ENCODE data around the gene EVA1A. TPM values are rescaled to one million over a fixed set of nuclear protein-coding genes. Genes with fewer than 3 reads are reported as not detected.

Gene EVA1A
- total RNA-seq, 1 donor from 2014 or later = not detected

GRCh38 chr2:75555701-75556100 lies 5.0 kb downstream of the EVA1A start:
- Mint-ChIP-seq H3K4me1 (ENCODE audit: low read depth) (peaks cover 7% of the 10 kb centered on the region), H3K27me3 (ENCODE audit: insufficient read depth) (peaks cover 28% of the 10 kb centered on the region), H3K9me3 (no peaks in the 10 kb centered on the region), H3K27ac (no peak overlapping the region), H3K36me3 (ENCODE audit: low read depth) (no peaks in the 10 kb centered on the region), H3K4me3 (no peak overlapping the region)
- no peak for DNase-seq (ENCODE audit: low spot score)
- intact Hi-C loops (cut with micrococcal nuclease) = no loop called here

GRCh38 chr2:75553935-75554531 lies 6.7 kb downstream of the EVA1A start:
- peaks cover 16% of the 10 kb centered on the region for H3K27me3 Mint-ChIP-seq (ENCODE audit: insufficient read depth)
- no peak overlapping the region for H3K4me3 Mint-ChIP-seq
- no peaks in the 10 kb centered on the region for H3K9me3 Mint-ChIP-seq
- no peak for DNase-seq (ENCODE audit: low spot score)
- no peaks in the 10 kb centered on the region for H3K36me3 Mint-ChIP-seq (ENCODE audit: low read depth)
- intact Hi-C loops (cut with micrococcal nuclease) = no loop called here
- no peak overlapping the region for H3K27ac Mint-ChIP-seq
- no peaks in the 10 kb centered on the region for H3K4me1 Mint-ChIP-seq (ENCODE audit: low read depth)

GRCh38 chr2:75552222-75552621 lies 8.5 kb downstream of the EVA1A start:
- Mint-ChIP-seq H3K4me3 (no peak overlapping the region), H3K36me3 (ENCODE audit: low read depth) (no peaks in the 10 kb centered on the region)

GRCh38 chr2:75551434-75551833 lies 9.3 kb downstream of the EVA1A start:
- Mint-ChIP-seq H3K27ac (no peak overlapping the region), H3K9me3 (no peaks in the 10 kb centered on the region), H3K4me1 (ENCODE audit: low read depth) (no peaks in the 10 kb centered on the region), H3K36me3 (ENCODE audit: low read depth) (no peaks in the 10 kb centered on the region), H3K27me3 (ENCODE audit: insufficient read depth) (peaks cover 13% of the 10 kb centered on the region), H3K4me3 (no peak overlapping the region)
- intact Hi-C loops (cut with micrococcal nuclease) = no loop called here
- DNase-seq (ENCODE audit: low spot score) = no peak

More at GRCh38 chr2:75552222-75552621, 8.5 kb downstream of the EVA1A start:
- Mint-ChIP-seq H3K27me3 (ENCODE audit: insufficient read depth) (peaks cover 13% of the 10 kb centered on the region), H3K27ac (no peak overlapping the region), H3K4me1 (ENCODE audit: low read depth) (no peaks in the 10 kb centered on the region), H3K9me3 (no peaks in the 10 kb centered on the region)
- DNase-seq (ENCODE audit: low spot score) = no peak
- intact Hi-C loops (cut with micrococcal nuclease) = no loop called here

GRCh38 chr2:75549401-75550253 lies 11.1 kb downstream of the EVA1A start:
- DNase-seq (ENCODE audit: low spot score) = no peak
- Mint-ChIP-seq H3K27ac (no peak overlapping the region), H3K9me3 (no peaks in the 10 kb centered on the region), H3K27me3 (ENCODE audit: insufficient read depth) (peaks cover 7% of the 10 kb centered on the region), H3K4me1 (ENCODE audit: low read depth) (no peaks in the 10 kb centered on the region), H3K4me3 (no peak overlapping the region), H3K36me3 (ENCODE audit: low read depth) (no peaks in the 10 kb centered on the region)
- intact Hi-C loops (cut with micrococcal nuclease) = no loop called here

DNA sequence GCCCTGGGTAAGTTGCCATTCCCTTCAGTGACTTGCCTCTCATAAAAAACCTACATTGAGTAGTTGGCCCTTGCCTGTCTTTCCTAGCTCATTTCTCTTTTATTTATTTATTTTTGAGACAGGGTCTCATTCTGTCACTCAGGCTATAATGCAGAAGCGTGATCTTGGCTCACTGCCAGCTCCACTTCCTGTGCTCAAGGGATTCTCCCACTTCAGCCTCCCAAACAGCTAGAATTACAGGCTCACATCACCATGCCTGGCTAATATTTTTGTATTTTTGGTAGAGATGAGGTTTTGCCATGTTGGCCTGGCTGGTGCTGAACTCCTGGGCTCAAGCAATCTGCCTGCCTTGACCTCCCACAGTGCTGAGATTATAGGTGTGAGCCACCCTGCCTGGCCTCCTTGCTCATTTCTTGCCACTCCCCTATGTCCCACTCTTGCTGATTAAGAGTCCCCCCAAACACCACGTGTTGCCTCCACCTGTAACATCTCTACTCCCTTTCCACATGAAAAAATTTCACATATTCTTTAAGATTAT lies 12.6 kb downstream of the EVA1A start:
- intact Hi-C loops (cut with micrococcal nuclease) = no loop called here
- Mint-ChIP-seq H3K36me3 (ENCODE audit: low read depth) (no peaks in the 10 kb centered on the region), H3K9me3 (no peaks in the 10 kb centered on the region)

DNA sequence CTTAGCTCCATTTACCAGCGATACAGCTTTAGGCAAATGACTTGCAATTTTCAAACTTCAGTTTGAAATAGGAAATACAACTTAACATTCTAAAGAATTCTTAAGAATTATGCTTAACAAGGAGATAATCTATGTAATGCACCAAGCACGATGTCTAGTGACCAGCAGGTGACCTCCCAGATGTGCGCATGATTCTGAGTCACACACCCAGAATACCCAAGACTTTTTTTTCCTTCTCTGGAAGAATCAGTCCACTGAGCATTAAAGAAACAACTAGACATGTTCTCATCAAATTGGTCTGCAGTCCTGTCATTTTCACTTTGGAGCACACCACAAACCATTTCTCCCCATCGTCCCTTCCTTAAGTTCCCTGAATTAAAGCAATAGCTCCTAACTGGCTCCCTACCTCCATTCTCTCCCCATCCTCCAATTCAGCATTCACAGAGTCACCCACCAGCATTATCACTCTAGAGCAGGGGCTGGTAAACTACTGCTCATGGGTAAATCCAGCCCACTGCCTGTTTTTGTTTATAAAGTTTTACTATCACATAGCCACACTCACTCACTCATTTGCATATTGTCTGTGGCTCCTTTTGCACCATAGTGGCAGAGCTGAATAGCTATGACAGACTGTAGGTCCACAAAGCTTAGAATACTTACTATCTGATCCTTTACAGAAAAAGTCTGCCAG lies 13.2 kb downstream of the EVA1A start:
- DNase-seq (ENCODE audit: low spot score) = no peak
- intact Hi-C loops (cut with micrococcal nuclease) = no loop called here
- Mint-ChIP-seq H3K4me1 (ENCODE audit: low read depth) (no peaks in the 10 kb centered on the region), H3K9me3 (no peaks in the 10 kb centered on the region), H3K27me3 (ENCODE audit: insufficient read depth) (peaks cover 4% of the 10 kb centered on the region), H3K27ac (no peak overlapping the region), H3K4me3 (no peak overlapping the region), H3K36me3 (ENCODE audit: low read depth) (no peaks in the 10 kb centered on the region)

More for the DNA sequence above, 12.6 kb downstream of the EVA1A start:
- Mint-ChIP-seq H3K27me3 (ENCODE audit: insufficient read depth) (peaks cover 4% of the 10 kb centered on the region), H3K4me1 (ENCODE audit: low read depth) (no peaks in the 10 kb centered on the region), H3K27ac (no peak overlapping the region), H3K4me3 (no peak overlapping the region)
- no peak for DNase-seq (ENCODE audit: low spot score)

GRCh38 chr2:75545922-75546321 lies 14.8 kb downstream of the EVA1A start:
- Mint-ChIP-seq H3K27me3 (ENCODE audit: insufficient read depth) (peaks cover 4% of the 10 kb centered on the region), H3K27ac (no peak overlapping the region), H3K36me3 (ENCODE audit: low read depth) (no peaks in the 10 kb centered on the region), H3K4me1 (ENCODE audit: low read depth) (no peaks in the 10 kb centered on the region), H3K4me3 (no peak overlapping the region), H3K9me3 (no peaks in the 10 kb centered on the region)
- no peak for DNase-seq (ENCODE audit: low spot score)
- intact Hi-C loops (cut with micrococcal nuclease) = no loop called here

GRCh38 chr2:75545387-75545786 lies 15.4 kb downstream of the EVA1A start:
- Mint-ChIP-seq H3K4me1 (ENCODE audit: low read depth) (no peaks in the 10 kb centered on the region), H3K27me3 (ENCODE audit: insufficient read depth) (peaks cover 4% of the 10 kb centered on the region), H3K9me3 (no peaks in the 10 kb centered on the region), H3K36me3 (ENCODE audit: low read depth) (no peaks in the 10 kb centered on the region), H3K4me3 (no peak overlapping the region), H3K27ac (no peak overlapping the region)
- DNase-seq (ENCODE audit: low spot score) = no peak
- intact Hi-C loops (cut with micrococcal nuclease) = no loop called here

DNA sequence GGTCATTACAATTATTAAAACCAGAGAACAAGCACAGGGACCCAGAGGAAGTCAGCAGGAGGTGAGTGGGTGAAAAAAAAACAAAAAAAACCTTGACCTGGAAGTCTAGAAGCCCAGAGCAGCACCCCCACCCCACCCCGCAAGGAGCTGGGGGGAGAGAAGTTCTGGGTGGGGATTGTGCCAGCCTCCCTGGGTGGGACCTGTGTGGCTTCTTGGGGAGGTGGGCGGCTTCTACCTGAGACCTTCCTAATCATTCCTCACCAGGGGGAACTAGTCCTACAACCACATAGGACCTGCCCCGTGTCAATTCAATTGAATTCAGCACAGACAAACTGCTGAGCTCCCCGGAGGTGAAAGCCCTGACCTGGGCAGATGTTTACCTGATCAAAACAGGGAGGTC lies 17.3 kb downstream of the EVA1A start:
- no peaks in the 10 kb centered on the region for H3K9me3 Mint-ChIP-seq
- no peak for DNase-seq (ENCODE audit: low spot score)
- no peaks in the 10 kb centered on the region for H3K36me3 Mint-ChIP-seq (ENCODE audit: low read depth)
- H3K27me3 Mint-ChIP-seq (ENCODE audit: insufficient read depth) = peaks cover 4% of the 10 kb centered on the region
- H3K4me1 Mint-ChIP-seq (ENCODE audit: low read depth) = no peaks in the 10 kb centered on the region
- no peak overlapping the region for H3K27ac Mint-ChIP-seq
- intact Hi-C loops (cut with micrococcal nuclease) = no loop called here
- H3K4me3 Mint-ChIP-seq = no peak overlapping the region

DNA sequence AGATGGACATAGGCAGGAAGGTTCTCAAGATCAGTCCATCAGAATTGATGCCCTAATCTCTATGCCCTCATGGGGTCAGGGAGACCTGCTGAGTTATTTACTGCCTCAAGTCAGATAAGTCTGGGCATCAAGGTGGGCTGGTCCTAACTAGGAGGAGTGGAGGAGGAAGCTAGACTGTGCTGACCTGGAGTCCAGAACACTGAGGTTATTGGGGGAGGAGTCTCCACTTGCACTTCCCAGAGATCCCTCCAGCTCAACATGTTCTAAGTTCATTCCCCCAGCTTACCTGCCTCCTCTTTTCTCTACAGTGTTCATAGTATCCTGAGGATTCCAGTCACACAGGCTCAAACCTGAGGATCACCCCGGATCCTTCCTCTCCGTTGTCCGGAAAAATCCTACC lies 19.3 kb downstream of the EVA1A start:
- H3K27ac Mint-ChIP-seq = no peak overlapping the region

GRCh38 chr2:75540994-75541393 lies 19.7 kb downstream of the EVA1A start:
- no peaks in the 10 kb centered on the region for H3K36me3 Mint-ChIP-seq (ENCODE audit: low read depth)
- H3K4me1 Mint-ChIP-seq (ENCODE audit: low read depth) = no peaks in the 10 kb centered on the region
- H3K4me3 Mint-ChIP-seq = no peak overlapping the region
- H3K27ac Mint-ChIP-seq = no peak overlapping the region
- peaks cover 4% of the 10 kb centered on the region for H3K27me3 Mint-ChIP-seq (ENCODE audit: insufficient read depth)
- H3K9me3 Mint-ChIP-seq = no peaks in the 10 kb centered on the region
- DNase-seq (ENCODE audit: low spot score) = no peak
- intact Hi-C loops (cut with micrococcal nuclease) = no loop called here

More for the DNA sequence above, 19.3 kb downstream of the EVA1A start:
- no peaks in the 10 kb centered on the region for H3K4me1 Mint-ChIP-seq (ENCODE audit: low read depth)
- H3K4me3 Mint-ChIP-seq = no peak overlapping the region
- H3K36me3 Mint-ChIP-seq (ENCODE audit: low read depth) = no peaks in the 10 kb centered on the region
- H3K9me3 Mint-ChIP-seq = no peaks in the 10 kb centered on the region
- intact Hi-C loops (cut with micrococcal nuclease) = no loop called here
- peaks cover 4% of the 10 kb centered on the region for H3K27me3 Mint-ChIP-seq (ENCODE audit: insufficient read depth)
- no peak for DNase-seq (ENCODE audit: low spot score)
